WTC11 (cell line): ENCODE results near the gene TPPP3.

Experiments used
- GRHL2 ChIP-seq: fragments of 250-450 bp; sonication (Bioruptor Pico); IDR thresholded peaks from 2 replicates; pipeline ENCODE4 v1.8.0; 2022; ENCODE audit warnings: mild to moderate bottlenecking, moderate library complexity; ENCODE audit not compliant: insufficient replicate concordance, severe bottlenecking
- HMGXB4 ChIP-seq: sonication (generic); formaldehyde crosslinking; IDR thresholded peaks from 2 replicates; pipeline ENCODE4 v1.8.1; 2023; ENCODE audit warnings: mild to moderate bottlenecking, moderate library complexity, missing genetic modification reagents
- IRF1 ChIP-seq: sonication (generic); formaldehyde crosslinking; IDR thresholded peaks from 2 replicates; pipeline ENCODE4 v1.8.0; 2023; ENCODE audit warnings: missing genetic modification reagents
- NFYB ChIP-seq: sonication (generic); formaldehyde crosslinking; conservative IDR thresholded peaks from 2 replicates; pipeline ENCODE4 v1.8.0; 2022; ENCODE audit warnings: low read depth, missing genetic modification reagents

GRCh38 chr16:67438098-67438791 lies 44.9 kb upstream of the TPPP3 start:
- TF ChIP-seq NFYB (CRISPR knock-in tag) (no peak), IRF1 (CRISPR knock-in tag) (no peak), HMGXB4 (no peak), GRHL2 (CRISPR knock-in tag) (no peak)
